ENCODE data around the gene CYTH4. TPM values are rescaled to one million over a fixed set of nuclear protein-coding genes. Genes with fewer than 3 reads are reported as not detected.

CYTH4 gene
- total RNA-seq, 4 donors from 2014 or later = 3.3 to 15.1 (median 4.2) TPM

GRCh38 chr22:37333724-37334460 is 51.6 kb downstream of the CYTH4 start:
- no peak overlapping the region for H3K27ac ChIP-seq
- TF ChIP-seq POLR2A (IDR thresholded peaks at IDR 0.05) (no peak), CTCF (IDR thresholded peaks at IDR 0.05) (no peak)
- peaks cover 19% of the 10 kb centered on the region for H3K27me3 ChIP-seq
- H3K4me1 ChIP-seq = no peaks in the 10 kb centered on the region
- H3K4me3 ChIP-seq (replicated peaks in 1 of 3) = no peak overlapping the region
- intact Hi-C loops (cut with DNase I) = no loop called here
- no peak for DNase-seq
- H3K9me3 ChIP-seq = no peaks in the 10 kb centered on the region
- WGBS, 2 donors = 32 to 40% methylated on average over 10 to 11 of the region's 11 CpGs
- no peaks in the 10 kb centered on the region for H3K36me3 ChIP-seq

- Histone ChIP-seq H3K27me3 (peaks cover 19% of the 10 kb centered on the region), H3K4me3 (replicated peaks in 1 of 3) (no peak overlapping the region), H3K9me3 (no peaks in the 10 kb centered on the region), H3K36me3 (no peaks in the 10 kb centered on the region), H3K4me1 (no peaks in the 10 kb centered on the region), H3K27ac (no peak overlapping the region)
- intact Hi-C loops (cut with DNase I) = no loop called here
- DNase-seq = no peak
- 0 to 2% methylated on average over 3 to 26 of the region's 42 CpGs for WGBS, 2 donors
- no peak for TF ChIP-seq CTCF (IDR thresholded peaks at IDR 0.05)
- no peak for TF ChIP-seq POLR2A (IDR thresholded peaks at IDR 0.05)
These were observed 52.2 kb downstream of the CYTH4 start for GRCh38 chr22:37334461-37334858.

- whole genome bisulfite sequencing, 2 donors = 5 to 8% methylated on average over 27 to 50 of the region's 50 CpGs
- DNase-seq = no peak
- H3K4me3 ChIP-seq (replicated peaks in 1 of 3) = no peak overlapping the region
These were observed 52.8 kb downstream of the CYTH4 start for GRCh38 chr22:37334859-37335805.

GRCh38 chr22:37335806-37336199 is 53.5 kb downstream of the CYTH4 start:
- Histone ChIP-seq H3K4me3 (replicated peaks in 1 of 3) (no peak overlapping the region), H3K36me3 (no peaks in the 10 kb centered on the region), H3K4me1 (no peaks in the 10 kb centered on the region), H3K9me3 (no peaks in the 10 kb centered on the region), H3K27me3 (peaks cover 19% of the 10 kb centered on the region), H3K27ac (no peak overlapping the region)
- no peak for DNase-seq
- TF ChIP-seq CTCF (IDR thresholded peaks at IDR 0.05) (no peak), POLR2A (IDR thresholded peaks at IDR 0.05) (no peak)
- WGBS, 2 donors = 12 to 15% methylated on average over 7 of the region's 7 CpGs
- intact Hi-C loops (cut with DNase I) = no loop called here

More at GRCh38 chr22:37334859-37335805, 52.8 kb downstream of the CYTH4 start:
- no peaks in the 10 kb centered on the region for H3K36me3 ChIP-seq
- H3K9me3 ChIP-seq = no peaks in the 10 kb centered on the region
- no peak overlapping the region for H3K27ac ChIP-seq
- intact Hi-C loops (cut with DNase I) = no loop called here
- TF ChIP-seq CTCF (IDR thresholded peaks at IDR 0.05) (no peak), POLR2A (IDR thresholded peaks at IDR 0.05) (no peak)
- H3K4me1 ChIP-seq = no peaks in the 10 kb centered on the region
- H3K27me3 ChIP-seq = peaks cover 19% of the 10 kb centered on the region

- TF ChIP-seq POLR2A (IDR thresholded peaks at IDR 0.05) (no peak), CTCF (IDR thresholded peaks at IDR 0.05) (no peak)
- Histone ChIP-seq H3K4me3 (replicated peaks in 1 of 3) (no peak overlapping the region), H3K9me3 (no peaks in the 10 kb centered on the region), H3K27me3 (peaks cover 19% of the 10 kb centered on the region), H3K27ac (no peak overlapping the region), H3K36me3 (no peaks in the 10 kb centered on the region), H3K4me1 (no peaks in the 10 kb centered on the region)
- no peak for DNase-seq
- WGBS, 2 donors = 66% methylated on average over 8 of the region's 8 CpGs
- intact Hi-C loops (cut with DNase I) = no loop called here
These were observed 54.3 kb downstream of the CYTH4 start for GRCh38 chr22:37336579-37336978.
